OCI-LY3 (cell line): ENCODE data around the gene COL4A6.

Experiments used
- H2AFZ ChIP-seq: fragments of 200-600, 300-600 bp; shearing (Covaris generic); 2 replicates; pipeline ENCODE4 v1.6.0; 2014; ENCODE audit warnings: antibody characterized with exemption, low read depth, low read length
- H3K27ac ChIP-seq: fragments of 200-600, 300-600 bp; sonication (generic); 2 replicates; pipeline ENCODE4 v1.5.1; 2014; ENCODE audit warnings: mild to moderate bottlenecking, low read length, moderate library complexity, mixed read lengths
- H3K27me3 ChIP-seq: fragments of 200-600, 300-600 bp; sonication (generic); 2 replicates; pipeline ENCODE4 v1.6.1; 2014; ENCODE audit warnings: low read depth, low read length, mixed read lengths
- H3K36me3 ChIP-seq: fragments of 200-600, 300-600 bp; sonication (generic); replicated peaks from 2 replicates; pipeline ENCODE3; 2014; ENCODE audit warnings: low read depth, low read length, mixed read lengths
- H3K4me1 ChIP-seq: fragments of 300-600, 200-600 bp; sonication (generic); 2 replicates; pipeline ENCODE4 v1.6.1; 2014; ENCODE audit warnings: low read length, mixed read lengths
- H3K4me2 ChIP-seq: fragments of 200-600, 300-600 bp; sonication (generic); 2 replicates; pipeline ENCODE4 v1.6.1; 2014; ENCODE audit warnings: low read length, mixed read lengths
- H3K4me3 ChIP-seq: fragments of 300-600, 200-600 bp; sonication (generic); 2 replicates; pipeline ENCODE4 v1.5.1; 2014; ENCODE audit warnings: antibody characterized with exemption, mild to moderate bottlenecking, low read length, moderate library complexity
- H3K79me2 ChIP-seq: fragments of 300-600, 200-600 bp; shearing (Covaris generic); 2 replicates; pipeline ENCODE4 v1.6.1; 2014; ENCODE audit warnings: mild to moderate bottlenecking, low read length, mixed read lengths
- H3K9ac ChIP-seq: fragments of 300-600, 200-600 bp; shearing (Covaris generic); 2 replicates; pipeline ENCODE4 v1.6.0; 2014; ENCODE audit warnings: mild to moderate bottlenecking, low read length, moderate library complexity
- H3K9me3 ChIP-seq: fragments of 200-600, 300-600 bp; shearing (Covaris generic); 2 replicates; pipeline ENCODE4 v1.6.1; 2014; ENCODE audit warnings: low read length, mixed read lengths; ENCODE audit not compliant: insufficient read depth
- H4K20me1 ChIP-seq: fragments of 200-600, 300-600 bp; sonication (generic); 2 replicates; pipeline ENCODE4 v1.6.1; 2016; ENCODE audit warnings: low read length, mixed read lengths; ENCODE audit not compliant: insufficient read depth
- EZH2phosphoT487 ChIP-seq: fragments of 200-600 bp; shearing (Covaris generic); IDR thresholded peaks from 2 replicates; pipeline ENCODE4 v1.6.1; 2018; ENCODE audit warnings: antibody characterized with exemption, mixed run types, low read depth
- TF ChIP-seq, protein P1 (sequence below): fragments of 200-600, 300-600 bp; sonication (generic); IDR thresholded peaks from 2 replicates; pipeline ENCODE4 v1.5.1; 2014; ENCODE audit warnings: antibody characterized with exemption, low read length, low read depth

COL4A6 gene

DNA sequence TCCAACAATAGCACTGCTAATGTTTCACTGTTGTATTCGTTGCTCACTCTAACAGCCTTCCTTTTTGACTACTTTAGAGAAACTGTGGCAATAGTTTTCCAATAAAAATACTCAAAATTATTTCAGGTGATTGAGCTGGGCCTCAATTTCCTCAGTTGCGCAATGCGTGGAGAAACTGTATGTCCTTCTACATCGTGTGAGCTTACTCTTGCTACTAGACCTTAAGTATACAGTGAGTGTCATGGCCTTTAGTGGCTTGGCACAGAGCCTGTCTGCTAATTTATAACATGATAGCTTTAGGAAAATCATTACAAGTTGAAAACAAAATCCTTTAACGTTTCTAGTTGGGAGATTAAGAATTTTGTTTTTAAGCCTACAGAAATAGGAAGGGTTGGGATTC, 114.5 kb downstream of the COL4A6 start:
- no peaks in the 10 kb centered on the region for H3K36me3 ChIP-seq
- H3K4me3 ChIP-seq = no peak overlapping the region
- H3K4me2 ChIP-seq = no peak overlapping the region
- TF ChIP-seq, protein P1, sequence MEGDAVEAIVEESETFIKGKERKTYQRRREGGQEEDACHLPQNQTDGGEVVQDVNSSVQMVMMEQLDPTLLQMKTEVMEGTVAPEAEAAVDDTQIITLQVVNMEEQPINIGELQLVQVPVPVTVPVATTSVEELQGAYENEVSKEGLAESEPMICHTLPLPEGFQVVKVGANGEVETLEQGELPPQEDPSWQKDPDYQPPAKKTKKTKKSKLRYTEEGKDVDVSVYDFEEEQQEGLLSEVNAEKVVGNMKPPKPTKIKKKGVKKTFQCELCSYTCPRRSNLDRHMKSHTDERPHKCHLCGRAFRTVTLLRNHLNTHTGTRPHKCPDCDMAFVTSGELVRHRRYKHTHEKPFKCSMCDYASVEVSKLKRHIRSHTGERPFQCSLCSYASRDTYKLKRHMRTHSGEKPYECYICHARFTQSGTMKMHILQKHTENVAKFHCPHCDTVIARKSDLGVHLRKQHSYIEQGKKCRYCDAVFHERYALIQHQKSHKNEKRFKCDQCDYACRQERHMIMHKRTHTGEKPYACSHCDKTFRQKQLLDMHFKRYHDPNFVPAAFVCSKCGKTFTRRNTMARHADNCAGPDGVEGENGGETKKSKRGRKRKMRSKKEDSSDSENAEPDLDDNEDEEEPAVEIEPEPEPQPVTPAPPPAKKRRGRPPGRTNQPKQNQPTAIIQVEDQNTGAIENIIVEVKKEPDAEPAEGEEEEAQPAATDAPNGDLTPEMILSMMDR = no peak
- no peak for TF ChIP-seq EZH2phosphoT487
- H3K9ac ChIP-seq = no peak overlapping the region
- H2AFZ ChIP-seq = no peak overlapping the region
- no peaks in the 10 kb centered on the region for H3K9me3 ChIP-seq
- peaks cover 13% of the 10 kb centered on the region for H3K4me1 ChIP-seq
- H3K27me3 ChIP-seq = no peaks in the 10 kb centered on the region
- no peak overlapping the region for H3K27ac ChIP-seq
- H4K20me1 ChIP-seq = no peaks in the 10 kb centered on the region
- H3K79me2 ChIP-seq = no peaks in the 10 kb centered on the region

DNA sequence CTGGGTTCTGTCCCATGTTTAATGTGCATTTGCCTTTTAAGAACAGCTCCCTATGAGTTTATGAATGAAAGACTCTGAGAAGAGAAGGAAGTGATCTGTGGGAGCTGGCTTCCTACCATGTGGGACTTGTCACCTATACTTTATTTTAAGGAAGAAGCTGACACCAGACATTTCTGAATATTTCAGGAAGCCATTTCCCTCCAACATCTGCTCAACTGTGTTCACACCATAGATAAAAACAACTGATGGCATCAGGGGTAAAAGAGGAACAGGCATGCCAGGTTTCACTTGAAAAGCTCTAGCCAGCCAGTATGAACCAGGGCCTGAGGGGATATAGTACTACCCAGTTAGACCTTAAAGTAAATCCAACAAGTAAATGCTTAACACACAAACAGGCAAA, 116.0 kb downstream of the COL4A6 start:
- Histone ChIP-seq H3K27ac (no peak overlapping the region), H3K36me3 (no peaks in the 10 kb centered on the region), H3K27me3 (no peaks in the 10 kb centered on the region), H3K4me2 (no peak overlapping the region), H3K9ac (no peak overlapping the region), H4K20me1 (no peaks in the 10 kb centered on the region), H3K9me3 (no peaks in the 10 kb centered on the region), H3K4me3 (no peak overlapping the region), H3K79me2 (no peaks in the 10 kb centered on the region), H3K4me1 (peaks cover 13% of the 10 kb centered on the region), H2AFZ (no peak overlapping the region)
- TF ChIP-seq EZH2phosphoT487 = no peak
- TF ChIP-seq, protein P1 = no peak

DNA sequence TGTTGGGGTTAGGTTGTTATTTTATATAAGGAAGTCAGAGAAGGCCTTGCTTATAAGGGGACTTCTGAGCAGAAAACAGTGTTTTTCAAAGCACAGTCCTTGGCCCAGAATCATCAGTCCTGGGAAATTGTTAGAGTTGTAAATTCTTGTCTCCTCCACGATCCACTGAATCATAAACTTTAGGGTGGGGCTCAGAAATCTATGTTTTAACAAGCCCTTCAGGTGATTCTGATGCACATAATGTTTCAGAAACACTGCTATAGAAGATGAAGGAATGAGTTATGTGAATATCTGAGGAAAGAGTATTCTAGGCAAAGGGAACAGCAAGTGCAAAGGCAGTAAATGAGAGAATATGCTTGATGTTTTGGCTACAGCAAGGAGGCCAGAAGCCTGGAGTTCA, 121.8 kb downstream of the COL4A6 start:
- Histone ChIP-seq H2AFZ (no peak overlapping the region), H3K4me2 (no peak overlapping the region), H3K36me3 (no peaks in the 10 kb centered on the region), H4K20me1 (no peaks in the 10 kb centered on the region), H3K9ac (no peak overlapping the region), H3K79me2 (no peaks in the 10 kb centered on the region), H3K27ac (no peak overlapping the region), H3K4me1 (peaks cover 8% of the 10 kb centered on the region), H3K4me3 (no peak overlapping the region), H3K27me3 (no peaks in the 10 kb centered on the region), H3K9me3 (no peaks in the 10 kb centered on the region)
- TF ChIP-seq, protein P1 = no peak
- no peak for TF ChIP-seq EZH2phosphoT487

DNA sequence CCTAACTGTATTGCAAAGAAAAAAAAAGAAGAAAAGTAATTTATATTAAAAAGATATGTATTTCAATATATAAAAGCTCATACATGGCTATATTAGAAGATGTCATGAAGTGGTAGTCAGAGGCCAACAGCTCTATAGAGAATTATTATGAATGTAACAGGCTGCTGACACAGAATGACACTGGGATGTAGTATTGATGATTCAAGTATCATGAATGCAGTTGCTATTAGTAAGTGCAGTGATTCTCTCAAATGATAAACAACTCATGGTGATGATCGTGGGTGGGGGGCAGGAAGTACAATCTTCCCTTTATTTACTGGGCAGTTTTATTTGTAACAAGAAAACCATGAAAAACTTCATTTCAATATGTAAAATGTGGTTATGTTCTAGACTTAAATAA, 124.6 kb downstream of the COL4A6 start:
- Histone ChIP-seq H3K27me3 (no peaks in the 10 kb centered on the region), H3K9me3 (no peaks in the 10 kb centered on the region), H3K36me3 (no peaks in the 10 kb centered on the region), H3K79me2 (no peaks in the 10 kb centered on the region), H3K27ac (no peak overlapping the region), H4K20me1 (no peaks in the 10 kb centered on the region), H3K4me1 (no peaks in the 10 kb centered on the region), H3K4me3 (no peak overlapping the region), H3K4me2 (no peak overlapping the region), H3K9ac (no peak overlapping the region), H2AFZ (no peak overlapping the region)
- TF ChIP-seq, protein P1 = no peak
- TF ChIP-seq EZH2phosphoT487 = no peak
